GM23248 (cell line): ENCODE data around the gene GOLGA8A. TPM values are rescaled to one million over a fixed set of nuclear protein-coding genes. Genes with fewer than 3 reads are reported as not detected.
A peak's percentile ranks its signal among the peaks of the same experiment; 100 is the strongest.

Source experiments
- DNase-seq: peaks from one replicate; pipeline ENCODE4 v3.0.0-alpha.2; 2015
- H2AFZ ChIP-seq: fragments of 200-600 bp; sonication (generic); 2 replicates; pipeline ENCODE4 v1.6.1; 2016; ENCODE audit warnings: antibody characterized with exemption
- H3F3A ChIP-seq: fragments of 200-600 bp; sonication (generic); 2 replicates; pipeline ENCODE4 v1.6.1; 2016; ENCODE audit warnings: mild to moderate bottlenecking, antibody characterized with exemption, mixed run types; ENCODE audit not compliant: insufficient read depth
- H3K27ac ChIP-seq: fragments of 200-600 bp; sonication (generic); 2 replicates; pipeline ENCODE4 v1.5.1; 2016; ENCODE audit warnings: mild to moderate bottlenecking
- H3K27me3 ChIP-seq: fragments of 200-600 bp; sonication (generic); replicated peaks from 2 replicates; pipeline ENCODE4 v1.6.1; 2016; ENCODE audit warnings: mild to moderate bottlenecking; ENCODE audit not compliant: insufficient read depth
- H3K36me3 ChIP-seq: fragments of 200-600 bp; sonication (generic); 2 replicates; pipeline ENCODE4 v1.6.1; 2016; ENCODE audit warnings: low read depth, mild to moderate bottlenecking
- H3K4me1 ChIP-seq: fragments of 200-600 bp; sonication (generic); 2 replicates; pipeline ENCODE4 v1.6.1; 2016; ENCODE audit warnings: mild to moderate bottlenecking; ENCODE audit not compliant: insufficient read depth
- H3K4me2 ChIP-seq: fragments of 200-600 bp; sonication (generic); one replicate; pipeline ENCODE4 v1.6.1; 2016; ENCODE audit warnings: mild to moderate bottlenecking; ENCODE audit not compliant: unreplicated experiment
- H3K4me3 ChIP-seq: fragments of 200-600 bp; sonication (generic); 2 replicates; pipeline ENCODE4 v1.5.1; 2016; ENCODE audit warnings: mild to moderate bottlenecking
- H3K79me2 ChIP-seq: fragments of 200-600 bp; sonication (generic); 2 replicates; pipeline ENCODE4 v1.6.1; 2016; ENCODE audit warnings: mild to moderate bottlenecking; ENCODE audit not compliant: insufficient read depth
- H3K9ac ChIP-seq: fragments of 200-600 bp; sonication (generic); 2 replicates; pipeline ENCODE4 v1.6.1; 2016; ENCODE audit warnings: mild to moderate bottlenecking
- H3K9me2 ChIP-seq: fragments of 200-600 bp; sonication (generic); 2 replicates; pipeline ENCODE4 v1.6.1; 2016; ENCODE audit warnings: mixed run types, mild to moderate bottlenecking, moderate library complexity; ENCODE audit not compliant: insufficient read depth
- H3K9me3 ChIP-seq: fragments of 200-600 bp; sonication (generic); one replicate; pipeline ENCODE4 v1.6.1; 2017; ENCODE audit warnings: low read depth
- H4K20me1 ChIP-seq: fragments of 200-600 bp; sonication (generic); 2 replicates; pipeline ENCODE4 v1.6.0; 2016; ENCODE audit not compliant: insufficient read depth
- EZH2 ChIP-seq: fragments of 200-600 bp; sonication (generic); IDR thresholded peaks from 2 replicates; pipeline ENCODE4 v1.6.1; 2018; ENCODE audit warnings: antibody characterized with exemption, mild to moderate bottlenecking; ENCODE audit not compliant: insufficient read depth, poor library complexity, severe bottlenecking
- EZH2phosphoT487 ChIP-seq: fragments of 200-600 bp; sonication (generic); IDR thresholded peaks from 2 replicates; pipeline ENCODE4 v1.6.1; 2018; ENCODE audit warnings: antibody characterized with exemption, moderate library complexity, mild to moderate bottlenecking, low read depth; ENCODE audit not compliant: insufficient read depth
- WGBS, 2 experiments: methylation state at CpG; one replicate each; pipeline ENCODE4 v1.1.6; 2015 to 2017; ENCODE audit warnings: low lambda C conversion rate in 2 of 2, low coverage in 1 of 2; ENCODE audit errors: missing lambda C conversion rate in 2 of 2; 5-methylcytosine and 5-hydroxymethylcytosine counted together
- in situ Hi-C: fragments of 300-500 bp; cut with MboI; formaldehyde crosslinking; loops from 2 replicates; pipeline ENCODE4 v1.15.0; 2020
- polyA plus RNA-seq: library from polyadenylated mRNA; unstranded; fragments of >200 nt; fragmentation: Nextera tagmentation; extraction: Ambion mirVana; gene quantifications from 2 replicates; pipeline ENCODE4 v1.2.1, GENCODE V29; 2016
- total RNA-seq: library from RNA; depleted of rRNA; stranded (reverse); fragments of >200 nt; shearing (Covaris generic); gene quantifications from 2 replicates; pipeline ENCODE4 v1.2.3, GENCODE V29; 2014

GOLGA8A gene
- total and polyA plus RNA-seq, 2 experiments from 2014 or later, result 14.5 to 22.5 TPM

- Histone ChIP-seq H3F3A (no peaks in the 10 kb centered on the region), H3K79me2 (no peaks in the 10 kb centered on the region), H2AFZ (no peak overlapping the region), H3K27me3 (peaks cover 12% of the 10 kb centered on the region; the same call in 1 of the 2 replicates), H4K20me1 (no peaks in the 10 kb centered on the region), H3K4me1 (no peaks in the 10 kb centered on the region), H3K4me3 (no peak overlapping the region), H3K36me3 (no peaks in the 10 kb centered on the region), H3K9ac (no peak overlapping the region), H3K9me2 (no peaks in the 10 kb centered on the region), H3K4me2 (no peak overlapping the region), H3K27ac (no peak overlapping the region), H3K9me3 (no peaks in the 10 kb centered on the region)
- no peak for DNase-seq
- 40 to 46% methylated on average over 9 of the region's 9 CpGs for WGBS, 2 experiments
- no peak for TF ChIP-seq EZH2
- TF ChIP-seq EZH2phosphoT487, result no peak
- in situ Hi-C loops, result no loop called here
Measured at GRCh38 chr15:34456658-34457057, 19.1 kb upstream of the GOLGA8A start.

GRCh38 chr15:34442891-34443290, 5.3 kb upstream of the GOLGA8A start:
- in situ Hi-C loops, result loop anchor here (10.0 kb wide), 1 partner anchor 68 kb away; no protein-coding TSS in a partner anchor
- Histone ChIP-seq H3K27me3 (peaks cover 10% of the 10 kb centered on the region; the same call in 1 of the 2 replicates), H3K36me3 (no peaks in the 10 kb centered on the region), H3F3A (no peaks in the 10 kb centered on the region), H2AFZ (no peak overlapping the region), H3K9me2 (no peaks in the 10 kb centered on the region), H4K20me1 (no peaks in the 10 kb centered on the region), H3K9ac (no peak overlapping the region), H3K4me2 (no peak overlapping the region), H3K4me3 (no peak overlapping the region), H3K27ac (no peak overlapping the region), H3K79me2 (no peaks in the 10 kb centered on the region), H3K9me3 (no peaks in the 10 kb centered on the region), H3K4me1 (no peaks in the 10 kb centered on the region)
- DNase-seq, result no peak
- 76 to 83% methylated on average over 7 of the region's 7 CpGs for WGBS, 2 experiments
- TF ChIP-seq EZH2 (no peak), EZH2phosphoT487 (no peak)

GRCh38 chr15:34439878-34440277, 2.3 kb upstream of the GOLGA8A start:
- Histone ChIP-seq H3K27ac (no peak overlapping the region), H3F3A (no peaks in the 10 kb centered on the region), H4K20me1 (no peaks in the 10 kb centered on the region), H3K4me3 (no peak overlapping the region), H3K9me3 (no peaks in the 10 kb centered on the region), H3K79me2 (peaks cover 18% of the 10 kb centered on the region), H3K4me1 (peaks cover 7% of the 10 kb centered on the region; the same call in 1 of the 2 replicates), H3K36me3 (no peaks in the 10 kb centered on the region), H3K9ac (no peak overlapping the region), H2AFZ (no peak overlapping the region), H3K9me2 (no peaks in the 10 kb centered on the region), H3K4me2 (no peak overlapping the region), H3K27me3 (peaks cover 7% of the 10 kb centered on the region; the same call in 1 of the 2 replicates)
- 65 to 66% methylated on average over 5 of the region's 5 CpGs for WGBS, 2 experiments
- no peak for DNase-seq
- in situ Hi-C loops, result loop anchor here (10.0 kb wide), 1 partner anchor 65 kb away; no protein-coding TSS in a partner anchor
- TF ChIP-seq EZH2phosphoT487 (no peak), EZH2 (no peak)

GRCh38 chr15:34436956-34437442, 609 bp downstream of the GOLGA8A start:
- 1 to 2% methylated on average over 33 to 37 of the region's 70 CpGs for WGBS, 2 experiments
- Histone ChIP-seq H3K27ac (no peak overlapping the region), H3F3A (no peaks in the 10 kb centered on the region), H3K36me3 (0 out of 2 replicates have a peak, but pooled peaks cover 5% of the 10 kb centered on the region), H3K4me3 (peak overlapping the region; percentile 90), H2AFZ (peak overlapping the region; percentile 84), H3K4me2 (peak overlapping the region; percentile 93), H3K4me1 (peaks cover 7% of the 10 kb centered on the region; the same call in 1 of the 2 replicates), H3K9ac (peak overlapping the region; percentile 73), H3K27me3 (no peaks in the 10 kb centered on the region), H4K20me1 (no peaks in the 10 kb centered on the region), H3K79me2 (peaks cover 28% of the 10 kb centered on the region), H3K9me3 (no peaks in the 10 kb centered on the region), H3K9me2 (no peaks in the 10 kb centered on the region)
- TF ChIP-seq EZH2phosphoT487 (no peak), EZH2 (no peak)
- DNase-seq, result peak; percentile 69
- in situ Hi-C loops, result no loop called here
